Neural crest cell (in vitro differentiated cells): ENCODE results near the gene CD247. TPM values are rescaled to one million over a fixed set of nuclear protein-coding genes. Genes with fewer than 3 reads are reported as not detected.

Source experiments
- DNase-seq: peaks from one replicate; pipeline ENCODE4 v3.0.0; 2021; ENCODE audit warnings: low read depth, mixed read lengths, low spot score
- H3K27ac Mint-ChIP-seq: one replicate; pipeline ENCODE4 v1.8.0; 2021; ENCODE audit warnings: mild to moderate bottlenecking, mixed read lengths; ENCODE audit not compliant: unreplicated experiment
- H3K27me3 Mint-ChIP-seq: 2 replicates; pipeline ENCODE4 v1.8.0; 2021; ENCODE audit warnings: low read depth, mild to moderate bottlenecking, mixed read lengths
- H3K36me3 Mint-ChIP-seq: 2 replicates; pipeline ENCODE4 v1.8.0; 2021; ENCODE audit warnings: low read depth, mild to moderate bottlenecking, mixed read lengths
- H3K4me1 Mint-ChIP-seq: 2 replicates; pipeline ENCODE4 v1.8.0; 2021; ENCODE audit warnings: mixed read lengths
- H3K4me3 Mint-ChIP-seq: one replicate; pipeline ENCODE4 v1.8.0; 2021; ENCODE audit warnings: mild to moderate bottlenecking, mixed read lengths
- H3K9me3 Mint-ChIP-seq: 2 replicates; pipeline ENCODE4 v1.8.0; 2021; ENCODE audit warnings: mixed read lengths
- total RNA-seq: library from RNA; stranded (reverse); gene quantifications from 2 replicates; pipeline ENCODE4 v1.2.1, GENCODE V29; 2021
- TF ChIP-seq, protein P1 (sequence below): fragments of 200-600 bp; sonication (generic); conservative IDR thresholded peaks from 2 replicates; pipeline ENCODE4 v1.5.0; 2021; ENCODE audit warnings: antibody characterized with exemption, mild to moderate bottlenecking

The CD247 gene
- total RNA-seq, 1 donor from 2014 or later: 3.9 TPM

GRCh38 chr1:167510244-167510643, 8.1 kb downstream of the CD247 start:
- H3K4me3 Mint-ChIP-seq: no peak overlapping the region

GRCh38 chr1:167509587-167509986, 8.7 kb downstream of the CD247 start:
- DNase-seq: no peak
- H3K4me1 Mint-ChIP-seq: peaks cover 24% of the 10 kb centered on the region

More at GRCh38 chr1:167510244-167510643, 8.1 kb downstream of the CD247 start:
- no peak overlapping the region for H3K27ac Mint-ChIP-seq
- H3K9me3 Mint-ChIP-seq: no peaks in the 10 kb centered on the region
- no peak for DNase-seq
- no peaks in the 10 kb centered on the region for H3K36me3 Mint-ChIP-seq
- peaks cover 17% of the 10 kb centered on the region for H3K4me1 Mint-ChIP-seq
- TF ChIP-seq, protein P1, sequence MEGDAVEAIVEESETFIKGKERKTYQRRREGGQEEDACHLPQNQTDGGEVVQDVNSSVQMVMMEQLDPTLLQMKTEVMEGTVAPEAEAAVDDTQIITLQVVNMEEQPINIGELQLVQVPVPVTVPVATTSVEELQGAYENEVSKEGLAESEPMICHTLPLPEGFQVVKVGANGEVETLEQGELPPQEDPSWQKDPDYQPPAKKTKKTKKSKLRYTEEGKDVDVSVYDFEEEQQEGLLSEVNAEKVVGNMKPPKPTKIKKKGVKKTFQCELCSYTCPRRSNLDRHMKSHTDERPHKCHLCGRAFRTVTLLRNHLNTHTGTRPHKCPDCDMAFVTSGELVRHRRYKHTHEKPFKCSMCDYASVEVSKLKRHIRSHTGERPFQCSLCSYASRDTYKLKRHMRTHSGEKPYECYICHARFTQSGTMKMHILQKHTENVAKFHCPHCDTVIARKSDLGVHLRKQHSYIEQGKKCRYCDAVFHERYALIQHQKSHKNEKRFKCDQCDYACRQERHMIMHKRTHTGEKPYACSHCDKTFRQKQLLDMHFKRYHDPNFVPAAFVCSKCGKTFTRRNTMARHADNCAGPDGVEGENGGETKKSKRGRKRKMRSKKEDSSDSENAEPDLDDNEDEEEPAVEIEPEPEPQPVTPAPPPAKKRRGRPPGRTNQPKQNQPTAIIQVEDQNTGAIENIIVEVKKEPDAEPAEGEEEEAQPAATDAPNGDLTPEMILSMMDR: no peak
- no peaks in the 10 kb centered on the region for H3K27me3 Mint-ChIP-seq

DNA sequence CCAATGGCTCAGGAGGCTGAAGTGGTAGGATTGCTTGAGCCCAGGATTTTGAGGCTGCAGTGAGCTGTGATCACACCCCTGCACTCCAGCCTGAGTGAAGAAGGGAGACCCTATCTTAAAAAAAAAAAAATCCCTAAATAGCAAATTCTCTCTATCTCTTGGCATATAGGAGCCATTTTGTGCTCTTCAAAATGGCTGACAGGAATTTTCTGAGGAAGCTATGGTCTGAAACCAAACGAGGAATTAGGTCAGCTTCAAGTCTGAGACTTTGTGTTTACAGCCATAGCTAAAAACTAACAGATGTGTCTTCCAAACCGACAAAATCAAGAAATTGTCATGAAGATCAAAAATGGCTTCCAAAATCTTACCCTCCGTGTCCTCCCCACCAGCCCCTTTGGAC, 10.6 kb downstream of the CD247 start:
- no peak for DNase-seq
- no peaks in the 10 kb centered on the region for H3K27me3 Mint-ChIP-seq
- H3K9me3 Mint-ChIP-seq: no peaks in the 10 kb centered on the region
- TF ChIP-seq, protein P1: no peak
- H3K36me3 Mint-ChIP-seq: no peaks in the 10 kb centered on the region
- H3K4me1 Mint-ChIP-seq: peaks cover 42% of the 10 kb centered on the region
- H3K27ac Mint-ChIP-seq: no peak overlapping the region
- no peak overlapping the region for H3K4me3 Mint-ChIP-seq

More at GRCh38 chr1:167509587-167509986, 8.7 kb downstream of the CD247 start:
- H3K36me3 Mint-ChIP-seq: no peaks in the 10 kb centered on the region
- no peaks in the 10 kb centered on the region for H3K9me3 Mint-ChIP-seq
- H3K27me3 Mint-ChIP-seq: no peaks in the 10 kb centered on the region
- no peak overlapping the region for H3K27ac Mint-ChIP-seq
- TF ChIP-seq, protein P1: no peak
- H3K4me3 Mint-ChIP-seq: no peak overlapping the region

- no peaks in the 10 kb centered on the region for H3K27me3 Mint-ChIP-seq
- DNase-seq: no peak
- TF ChIP-seq, protein P1: no peak
- H3K27ac Mint-ChIP-seq: no peak overlapping the region
- no peak overlapping the region for H3K4me3 Mint-ChIP-seq
- no peaks in the 10 kb centered on the region for H3K9me3 Mint-ChIP-seq
- H3K36me3 Mint-ChIP-seq: no peaks in the 10 kb centered on the region
- H3K4me1 Mint-ChIP-seq: peaks cover 46% of the 10 kb centered on the region
Observed at GRCh38 chr1:167504467-167504827, 13.9 kb downstream of the CD247 start.

- no peaks in the 10 kb centered on the region for H3K9me3 Mint-ChIP-seq
- TF ChIP-seq, protein P1: no peak
- no peak overlapping the region for H3K27ac Mint-ChIP-seq
- H3K27me3 Mint-ChIP-seq: no peaks in the 10 kb centered on the region
- H3K4me3 Mint-ChIP-seq: no peak overlapping the region
- H3K36me3 Mint-ChIP-seq: no peaks in the 10 kb centered on the region
- no peak for DNase-seq
- peaks cover 46% of the 10 kb centered on the region for H3K4me1 Mint-ChIP-seq
Observed at GRCh38 chr1:167503626-167504466, 14.5 kb downstream of the CD247 start.
